Endodermal cell (in vitro differentiated cells): Measurements from ENCODE around the gene FEZF2. TPM values are rescaled to one million over a fixed set of nuclear protein-coding genes. Genes with fewer than 3 reads are reported as not detected.

Source experiments
- DNase-seq: peaks from one replicate; pipeline ENCODE4 v3.0.0-alpha.2; 2017
- H3K27ac ChIP-seq: 2 replicates; pipeline ENCODE4 v1.5.1; 2013; ENCODE audit warnings: mild to moderate bottlenecking, low read depth, low read length, moderate library complexity
- H3K27me3 ChIP-seq: 2 replicates; pipeline ENCODE4 v1.6.1; 2013; ENCODE audit warnings: mild to moderate bottlenecking, low read length, moderate library complexity; ENCODE audit not compliant: insufficient read depth, control insufficient read depth, poor library complexity, severe bottlenecking
- H3K36me3 ChIP-seq: 2 replicates; pipeline ENCODE4 v1.7.0; 2013; ENCODE audit warnings: mild to moderate bottlenecking, low read length, moderate library complexity; ENCODE audit not compliant: control insufficient read depth, insufficient read depth
- H3K4me1 ChIP-seq: one replicate; pipeline ENCODE4 v1.7.0; 2013; ENCODE audit warnings: low read length; ENCODE audit not compliant: control insufficient read depth, insufficient read depth
- H3K4me3 ChIP-seq: 2 replicates; pipeline ENCODE4 v1.5.1; 2013; ENCODE audit warnings: mild to moderate bottlenecking, low read length, moderate library complexity
- H3K9ac ChIP-seq: 2 replicates; pipeline ENCODE4 v1.6.1; 2013; ENCODE audit warnings: mild to moderate bottlenecking, low read length, moderate library complexity; ENCODE audit not compliant: poor library complexity, severe bottlenecking; ENCODE audit errors: extremely low read depth
- H3K9me3 ChIP-seq: 2 replicates; pipeline ENCODE4 v1.6.1; 2013; ENCODE audit warnings: mild to moderate bottlenecking, low read length, moderate library complexity; ENCODE audit not compliant: control insufficient read depth
- H3K27ac Mint-ChIP-seq: 2 replicates; pipeline ENCODE4 v1.8.0; 2020; ENCODE audit warnings: mixed read lengths
- H3K27me3 Mint-ChIP-seq: 2 replicates; pipeline ENCODE4 v1.8.0; 2021; ENCODE audit warnings: mild to moderate bottlenecking, mixed read lengths; ENCODE audit not compliant: insufficient read depth
- H3K36me3 Mint-ChIP-seq: 2 replicates; pipeline ENCODE4 v1.8.0; 2020; ENCODE audit warnings: low read depth, mixed read lengths
- H3K4me1 Mint-ChIP-seq: 2 replicates; pipeline ENCODE4 v1.8.0; 2020; ENCODE audit warnings: mixed read lengths
- H3K4me3 Mint-ChIP-seq: 2 replicates; pipeline ENCODE4 v1.8.0; 2020; ENCODE audit warnings: mild to moderate bottlenecking, moderate library complexity, mixed read lengths
- H3K9me3 Mint-ChIP-seq: 2 replicates; pipeline ENCODE4 v1.8.0; 2020; ENCODE audit warnings: mild to moderate bottlenecking, mixed read lengths
- WGBS, 2 experiments: methylation state at CpG; one replicate each; pipeline versions ENCODE4 v1.1.5 to v1.1.7; 2013; ENCODE audit warnings: missing lambda C conversion rate in 2 of 2, mixed read lengths in 1 of 2; ENCODE audit not compliant: insufficient coverage in 1 of 2, insufficient read length in 1 of 2; 5-methylcytosine and 5-hydroxymethylcytosine counted together
- long read RNA-seq, 4 experiments: library from polyadenylated mRNA in 2 of 4; library from RNA in 1 of 4; library from capped mRNA in 1 of 4; stranded (forward) in 3 of 4; unstranded in 1 of 4; transcript quantifications; one replicate each; pipeline ENCODE4 v2.0.0, GENCODE V29; 2020 to 2021; ENCODE audit warnings: inconsistent platforms in 1 of 4
- polyA plus RNA-seq, 2 experiments: library from polyadenylated mRNA; stranded (reverse); fragments of 50-300 nt; gene quantifications; one replicate each; pipeline ENCODE4 v1.2.3, GENCODE V29; 2013
- total RNA-seq, 2 donors: library from RNA; stranded (reverse); fragmentation: NEBNext Ultra II Directional in 1 of 2; extraction: Animal tissue kit (Norgen Biotek cat#: 25700) in 1 of 2; gene quantifications; 2 replicates in 1 of 2; 3 replicates in 1 of 2; pipeline ENCODE4 v1.2.1, GENCODE V29; 2021
- TF ChIP-seq, protein P1 (sequence below): fragments of 200-600 bp; sonication (generic); conservative IDR thresholded peaks from 2 replicates; pipeline ENCODE4 v1.5.0; 2021; ENCODE audit warnings: antibody characterized with exemption, mild to moderate bottlenecking

FEZF2 gene
- not detected for total RNA-seq
- polyA plus RNA-seq (2013, experiment 1 of 2), result 3.1 TPM
- 2.6 TPM for polyA plus RNA-seq (2013, experiment 2 of 2)
- long read RNA-seq, experiment 1, result 0 reads
- long read RNA-seq, experiment 2, result 0 reads
- long read RNA-seq, experiment 3, result 0 reads
- long read RNA-seq, experiment 4, result 0 reads

DNA sequence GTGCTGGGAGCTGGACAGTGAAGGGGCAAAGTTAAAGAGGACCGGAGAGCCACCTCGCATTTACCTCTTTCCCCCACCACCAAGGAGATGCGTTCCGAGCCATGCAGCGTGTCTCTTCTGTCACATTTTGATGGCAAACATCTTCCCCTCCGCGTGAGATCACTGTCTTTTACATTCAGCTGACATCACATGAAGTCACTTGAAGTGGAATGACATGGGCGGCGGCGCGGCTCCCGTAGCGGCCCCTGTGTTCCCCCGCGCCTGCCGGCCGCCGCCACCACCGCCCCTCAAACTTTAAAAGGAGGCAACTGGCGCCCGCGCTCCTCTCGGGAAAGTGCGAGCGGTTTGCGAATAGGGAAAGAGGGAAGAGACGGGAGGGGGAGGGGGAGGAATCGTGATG lies at the start of gene FEZF2:
FEZF2 (minus strand) TSS at position 336 of the 400 bp plus-strand sequence. CDS start 682 bp downstream, outside the sequence.
- Mint-ChIP-seq H3K4me3 (peak within 1 kb of the TSS; percentile 9), H3K27ac (no peak within 1 kb of the TSS), H3K4me1 (peaks cover 35% of the 10 kb centered on the region), H3K9me3 (no peaks in the 10 kb centered on the region), H3K27me3 (peaks cover 100% of the 10 kb centered on the region), H3K36me3 (no peaks in the 10 kb centered on the region)
- peak; percentile 78 for DNase-seq
- Histone ChIP-seq H3K4me1 (peaks cover 2% of the 10 kb centered on the region), H3K4me3 (no peak within 1 kb of the TSS), H3K27me3 (peaks cover 100% of the 10 kb centered on the region), H3K9ac (no peak within 1 kb of the TSS), H3K36me3 (no peaks in the 10 kb centered on the region), H3K9me3 (no peaks in the 10 kb centered on the region), H3K27ac (no peak within 1 kb of the TSS)
- TF ChIP-seq, protein P1, sequence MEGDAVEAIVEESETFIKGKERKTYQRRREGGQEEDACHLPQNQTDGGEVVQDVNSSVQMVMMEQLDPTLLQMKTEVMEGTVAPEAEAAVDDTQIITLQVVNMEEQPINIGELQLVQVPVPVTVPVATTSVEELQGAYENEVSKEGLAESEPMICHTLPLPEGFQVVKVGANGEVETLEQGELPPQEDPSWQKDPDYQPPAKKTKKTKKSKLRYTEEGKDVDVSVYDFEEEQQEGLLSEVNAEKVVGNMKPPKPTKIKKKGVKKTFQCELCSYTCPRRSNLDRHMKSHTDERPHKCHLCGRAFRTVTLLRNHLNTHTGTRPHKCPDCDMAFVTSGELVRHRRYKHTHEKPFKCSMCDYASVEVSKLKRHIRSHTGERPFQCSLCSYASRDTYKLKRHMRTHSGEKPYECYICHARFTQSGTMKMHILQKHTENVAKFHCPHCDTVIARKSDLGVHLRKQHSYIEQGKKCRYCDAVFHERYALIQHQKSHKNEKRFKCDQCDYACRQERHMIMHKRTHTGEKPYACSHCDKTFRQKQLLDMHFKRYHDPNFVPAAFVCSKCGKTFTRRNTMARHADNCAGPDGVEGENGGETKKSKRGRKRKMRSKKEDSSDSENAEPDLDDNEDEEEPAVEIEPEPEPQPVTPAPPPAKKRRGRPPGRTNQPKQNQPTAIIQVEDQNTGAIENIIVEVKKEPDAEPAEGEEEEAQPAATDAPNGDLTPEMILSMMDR, result no peak
- 0 to 1% methylated on average over 15 to 28 of the region's 28 CpGs for WGBS, 2 experiments

DNA sequence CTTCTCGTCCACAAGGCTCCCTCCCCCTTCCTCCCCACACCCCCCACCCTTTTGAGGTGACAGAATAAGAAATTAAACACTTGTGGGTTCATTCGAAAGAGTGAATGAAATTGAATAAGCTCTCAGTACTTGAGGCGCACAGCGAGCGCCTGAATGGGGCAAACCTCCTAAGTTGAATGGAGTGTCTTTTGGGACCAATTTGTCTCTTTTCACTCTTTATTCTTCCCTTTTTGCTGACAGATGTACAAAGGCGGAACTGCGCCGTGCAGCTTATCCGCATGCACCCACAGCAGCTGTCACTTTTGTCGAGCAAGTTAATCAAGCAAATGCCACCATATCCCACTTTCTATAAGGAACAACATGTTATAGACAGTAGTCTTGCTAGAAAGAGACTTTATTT lies 47.9 kb upstream of the FEZF2 start:
- Mint-ChIP-seq H3K27ac (no peak overlapping the region), H3K4me1 (peaks cover 4% of the 10 kb centered on the region), H3K9me3 (no peaks in the 10 kb centered on the region), H3K4me3 (no peak overlapping the region), H3K27me3 (peaks cover 16% of the 10 kb centered on the region), H3K36me3 (no peaks in the 10 kb centered on the region)
- DNase-seq, result no peak
- 69 to 95% methylated on average over 8 to 10 of the region's 10 CpGs for WGBS, 2 experiments
- Histone ChIP-seq H3K4me1 (peaks cover 3% of the 10 kb centered on the region), H3K9me3 (no peaks in the 10 kb centered on the region), H3K9ac (no peak overlapping the region), H3K36me3 (no peaks in the 10 kb centered on the region), H3K27ac (no peak overlapping the region), H3K4me3 (no peak overlapping the region), H3K27me3 (peaks cover 19% of the 10 kb centered on the region)
- TF ChIP-seq, protein P1, result no peak

DNA sequence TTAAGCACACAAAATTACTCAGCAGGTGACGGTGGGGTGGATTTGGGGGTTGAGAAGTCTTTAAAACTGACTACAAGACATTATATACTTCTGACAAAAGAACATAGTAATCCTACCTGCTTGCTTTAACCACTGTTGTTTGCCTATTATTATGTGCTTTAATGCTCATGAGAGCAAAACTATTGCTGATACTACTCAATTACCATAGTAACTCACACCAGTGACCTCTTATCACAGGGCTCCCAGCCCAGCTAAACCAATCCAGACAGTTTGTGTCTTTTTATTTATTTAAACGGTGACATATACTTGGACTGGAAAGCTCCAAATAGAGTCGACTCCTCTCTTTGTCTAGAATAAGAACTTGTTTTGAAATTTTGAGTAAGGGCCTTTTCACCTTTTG lies 42.8 kb upstream of the FEZF2 start:
- H3K9me3 ChIP-seq, result no peaks in the 10 kb centered on the region
- H3K4me3 ChIP-seq, result no peak overlapping the region
- no peaks in the 10 kb centered on the region for H3K9me3 Mint-ChIP-seq
- peaks cover 11% of the 10 kb centered on the region for H3K4me1 ChIP-seq
- peaks cover 28% of the 10 kb centered on the region for H3K27me3 Mint-ChIP-seq
- TF ChIP-seq, protein P1, result no peak
- H3K27ac Mint-ChIP-seq, result no peak overlapping the region
- no peak for DNase-seq
- no peaks in the 10 kb centered on the region for H3K36me3 Mint-ChIP-seq
- H3K4me1 Mint-ChIP-seq, result peaks cover 26% of the 10 kb centered on the region
- WGBS, 2 experiments, result 49% methylated on average over 2 of the region's 3 CpGs; no CpG with 5 or more reads in 1 of the 2 experiments
- peaks cover 38% of the 10 kb centered on the region for H3K27me3 ChIP-seq
- peak overlapping the region; percentile 39 for H3K4me3 Mint-ChIP-seq
- no peak overlapping the region for H3K9ac ChIP-seq
- no peaks in the 10 kb centered on the region for H3K36me3 ChIP-seq
- peak overlapping the region; percentile 20 for H3K27ac ChIP-seq
